Measurements from ENCODE around the gene ZNF101.

ZNF101 gene

GRCh38 chr19:19642506-19643157 is 26.0 kb upstream of the ZNF101 start:
- no peak for DNase-seq (ENCODE audit: low read depth, low spot score)

GRCh38 chr19:19643158-19644053 is 25.2 kb upstream of the ZNF101 start, which contains the start of gene GMIP:
TSS of gene GMIP (minus strand) at chr19:19643657. CDS start at chr19:19643529, 128 bp downstream.
- DNase-seq (ENCODE audit: low read depth, low spot score): no peak

GRCh38 chr19:19644054-19644388 is 24.6 kb upstream of the ZNF101 start:
- no peak for DNase-seq (ENCODE audit: low read depth, low spot score)

- no peak for DNase-seq (ENCODE audit: low read depth, low spot score)
Measured at GRCh38 chr19:19645233-19645870, 23.3 kb upstream of the ZNF101 start.

- DNase-seq (ENCODE audit: low read depth, low spot score): no peak
Measured at GRCh38 chr19:19647037-19647835, 21.4 kb upstream of the ZNF101 start.

GRCh38 chr19:19649155-19649554 is 19.5 kb upstream of the ZNF101 start:
- no peak for DNase-seq (ENCODE audit: low read depth, low spot score)

GRCh38 chr19:19649580-19649995 is 19.1 kb upstream of the ZNF101 start:
- DNase-seq (ENCODE audit: low read depth, low spot score): no peak

- no peak for DNase-seq (ENCODE audit: low read depth, low spot score)
Measured at GRCh38 chr19:19650331-19650730, 18.3 kb upstream of the ZNF101 start.

- no peak for DNase-seq (ENCODE audit: low read depth, low spot score)
Measured at GRCh38 chr19:19651076-19651475, 17.6 kb upstream of the ZNF101 start.

GRCh38 chr19:19652482-19653295 is 15.9 kb upstream of the ZNF101 start:
- no peak for DNase-seq (ENCODE audit: low read depth, low spot score)

- no peak for DNase-seq (ENCODE audit: low read depth, low spot score)
Measured at GRCh38 chr19:19653597-19654147, 15.0 kb upstream of the ZNF101 start.

GRCh38 chr19:19654441-19654840 is 14.2 kb upstream of the ZNF101 start:
- DNase-seq (ENCODE audit: low read depth, low spot score): no peak

- DNase-seq (ENCODE audit: low read depth, low spot score): no peak
Measured at GRCh38 chr19:19655051-19655594, 13.5 kb upstream of the ZNF101 start.

GRCh38 chr19:19655641-19656343 is 12.8 kb upstream of the ZNF101 start:
- DNase-seq (ENCODE audit: low read depth, low spot score): no peak

- DNase-seq (ENCODE audit: low read depth, low spot score): no peak
Measured at GRCh38 chr19:19656451-19657396, 11.9 kb upstream of the ZNF101 start.

GRCh38 chr19:19657397-19657783 is 11.2 kb upstream of the ZNF101 start:
- DNase-seq (ENCODE audit: low read depth, low spot score): no peak

GRCh38 chr19:19659646-19660245 is 8.9 kb upstream of the ZNF101 start:
- DNase-seq (ENCODE audit: low read depth, low spot score): no peak

GRCh38 chr19:19661141-19661674 is 7.4 kb upstream of the ZNF101 start:
- no peak for DNase-seq (ENCODE audit: low read depth, low spot score)

Measured in brain pericyte (primary cell).